LNCaP clone FGC (cell line): ENCODE data around the gene ASTN2.

Experiments used
- DNase-seq: peaks from one replicate; pipeline ENCODE4 v3.0.0-alpha.2; 2011; ENCODE audit warnings: low read depth
- H3K4me3 ChIP-seq: 2 replicates; pipeline ENCODE4 v1.5.1; 2011; ENCODE audit warnings: mild to moderate bottlenecking, low read depth, low read length, control low read depth
- TF ChIP-seq, protein P1 (sequence below): IDR thresholded peaks from 2 replicates; pipeline ENCODE4 v1.5.1; 2012; ENCODE audit warnings: mild to moderate bottlenecking; ENCODE audit not compliant: control insufficient read depth, insufficient read depth; ENCODE audit errors: extremely low read depth

The ASTN2 gene

DNA sequence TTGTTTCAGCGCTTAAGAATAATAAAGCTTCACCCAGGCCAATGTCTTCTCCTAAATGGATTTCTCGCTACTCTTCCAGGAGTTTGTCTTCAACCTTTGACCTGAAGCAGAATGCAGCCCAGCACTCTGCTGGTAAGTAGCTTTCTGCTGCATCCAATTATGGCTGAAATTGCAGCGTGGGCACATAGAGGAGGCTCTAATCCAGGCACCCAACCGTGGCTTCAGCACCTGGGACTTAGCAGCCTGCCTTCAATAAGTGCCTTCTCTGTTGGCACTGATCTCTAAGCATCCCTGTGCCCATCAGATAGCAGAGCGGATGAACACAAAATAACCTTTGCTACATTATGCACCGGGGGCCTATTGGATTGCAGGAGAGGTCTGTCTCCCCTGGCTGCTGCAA lies 622.6 kb downstream of the ASTN2 start:
- TF ChIP-seq, protein P1, sequence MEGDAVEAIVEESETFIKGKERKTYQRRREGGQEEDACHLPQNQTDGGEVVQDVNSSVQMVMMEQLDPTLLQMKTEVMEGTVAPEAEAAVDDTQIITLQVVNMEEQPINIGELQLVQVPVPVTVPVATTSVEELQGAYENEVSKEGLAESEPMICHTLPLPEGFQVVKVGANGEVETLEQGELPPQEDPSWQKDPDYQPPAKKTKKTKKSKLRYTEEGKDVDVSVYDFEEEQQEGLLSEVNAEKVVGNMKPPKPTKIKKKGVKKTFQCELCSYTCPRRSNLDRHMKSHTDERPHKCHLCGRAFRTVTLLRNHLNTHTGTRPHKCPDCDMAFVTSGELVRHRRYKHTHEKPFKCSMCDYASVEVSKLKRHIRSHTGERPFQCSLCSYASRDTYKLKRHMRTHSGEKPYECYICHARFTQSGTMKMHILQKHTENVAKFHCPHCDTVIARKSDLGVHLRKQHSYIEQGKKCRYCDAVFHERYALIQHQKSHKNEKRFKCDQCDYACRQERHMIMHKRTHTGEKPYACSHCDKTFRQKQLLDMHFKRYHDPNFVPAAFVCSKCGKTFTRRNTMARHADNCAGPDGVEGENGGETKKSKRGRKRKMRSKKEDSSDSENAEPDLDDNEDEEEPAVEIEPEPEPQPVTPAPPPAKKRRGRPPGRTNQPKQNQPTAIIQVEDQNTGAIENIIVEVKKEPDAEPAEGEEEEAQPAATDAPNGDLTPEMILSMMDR: no peak
- DNase-seq: no peak
- H3K4me3 ChIP-seq: no peak overlapping the region

DNA sequence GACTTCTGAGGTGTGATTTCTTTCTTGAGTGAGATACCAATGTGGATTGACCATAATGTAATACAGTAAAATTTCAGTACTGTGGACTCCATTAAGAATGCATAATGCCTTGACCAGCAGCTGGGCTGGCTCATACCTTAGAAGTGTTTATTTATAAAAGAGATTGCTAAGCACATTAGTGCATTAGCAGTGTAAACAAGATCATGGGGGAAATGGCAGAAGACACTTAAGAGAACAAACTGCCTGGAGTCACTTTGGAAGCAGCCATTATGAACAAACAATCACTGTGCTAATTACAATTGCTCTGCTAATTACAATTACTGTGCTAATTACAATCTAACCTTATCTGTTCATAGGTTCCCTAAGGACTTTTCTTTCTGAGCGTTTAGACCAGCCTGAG lies 623.5 kb downstream of the ASTN2 start:
- DNase-seq: no peak
- TF ChIP-seq, protein P1: no peak
- H3K4me3 ChIP-seq: no peak overlapping the region

DNA sequence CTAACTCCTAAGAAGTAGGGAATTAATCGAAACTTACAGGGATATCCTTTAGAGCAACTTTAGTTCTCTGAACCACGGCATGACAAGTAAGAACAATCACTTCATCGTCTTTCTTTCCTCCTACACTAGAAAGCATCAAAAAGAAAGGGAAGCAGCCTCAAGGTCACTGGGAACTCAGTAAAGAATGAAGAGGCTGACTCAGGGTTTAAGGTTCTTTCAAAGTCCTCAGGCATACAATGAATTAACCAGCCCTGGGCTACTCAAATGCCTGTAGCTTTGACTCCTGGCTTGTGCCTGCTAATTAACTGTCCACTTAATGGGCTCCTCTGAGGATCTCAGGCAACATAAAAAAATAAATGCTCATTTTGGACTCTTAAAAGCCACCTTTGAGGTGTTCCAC lies 625.8 kb downstream of the ASTN2 start:
- DNase-seq: no peak
- TF ChIP-seq, protein P1: no peak
- no peak overlapping the region for H3K4me3 ChIP-seq

DNA sequence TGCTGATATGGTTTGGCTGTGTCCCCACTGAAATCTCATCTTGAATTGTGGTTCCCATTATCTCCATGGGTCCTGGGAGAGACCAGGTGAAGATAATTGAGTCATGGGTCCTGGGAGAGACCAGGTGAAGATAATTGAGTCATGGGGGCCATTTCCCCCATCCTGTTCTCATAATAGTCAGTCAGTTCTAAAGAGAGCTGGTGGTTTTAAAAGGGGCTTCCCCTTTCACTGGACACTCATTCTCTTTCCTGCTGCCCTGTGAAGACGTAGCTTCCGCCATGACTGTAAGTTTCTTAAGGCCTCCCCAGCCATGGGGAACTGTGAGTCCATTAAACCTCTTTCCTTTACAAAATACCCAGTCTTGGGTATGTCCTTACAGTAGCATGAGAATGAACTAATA lies 628.1 kb downstream of the ASTN2 start:
- TF ChIP-seq, protein P1: no peak
- no peak for DNase-seq
- no peak overlapping the region for H3K4me3 ChIP-seq

DNA sequence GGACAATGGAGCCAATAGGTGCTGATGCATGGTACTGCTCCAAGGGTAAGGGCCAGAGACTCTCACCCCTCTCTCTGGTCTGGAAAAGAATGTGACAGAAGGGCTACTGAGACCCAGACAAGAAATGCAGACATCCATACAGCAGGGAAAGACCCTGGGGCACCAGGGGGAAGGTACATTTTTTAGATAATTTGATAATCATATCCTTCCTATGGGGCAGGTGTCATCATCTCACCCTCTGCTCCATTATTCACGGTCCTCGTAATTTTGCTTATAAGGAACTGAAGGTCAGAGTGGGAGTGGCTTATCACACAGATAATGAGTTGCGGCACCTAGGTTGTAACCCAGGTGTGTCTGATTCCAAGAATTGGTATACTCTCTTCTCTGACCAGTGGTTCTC lies 637.7 kb downstream of the ASTN2 start:
- no peak for DNase-seq
- TF ChIP-seq, protein P1: no peak
- no peak overlapping the region for H3K4me3 ChIP-seq

DNA sequence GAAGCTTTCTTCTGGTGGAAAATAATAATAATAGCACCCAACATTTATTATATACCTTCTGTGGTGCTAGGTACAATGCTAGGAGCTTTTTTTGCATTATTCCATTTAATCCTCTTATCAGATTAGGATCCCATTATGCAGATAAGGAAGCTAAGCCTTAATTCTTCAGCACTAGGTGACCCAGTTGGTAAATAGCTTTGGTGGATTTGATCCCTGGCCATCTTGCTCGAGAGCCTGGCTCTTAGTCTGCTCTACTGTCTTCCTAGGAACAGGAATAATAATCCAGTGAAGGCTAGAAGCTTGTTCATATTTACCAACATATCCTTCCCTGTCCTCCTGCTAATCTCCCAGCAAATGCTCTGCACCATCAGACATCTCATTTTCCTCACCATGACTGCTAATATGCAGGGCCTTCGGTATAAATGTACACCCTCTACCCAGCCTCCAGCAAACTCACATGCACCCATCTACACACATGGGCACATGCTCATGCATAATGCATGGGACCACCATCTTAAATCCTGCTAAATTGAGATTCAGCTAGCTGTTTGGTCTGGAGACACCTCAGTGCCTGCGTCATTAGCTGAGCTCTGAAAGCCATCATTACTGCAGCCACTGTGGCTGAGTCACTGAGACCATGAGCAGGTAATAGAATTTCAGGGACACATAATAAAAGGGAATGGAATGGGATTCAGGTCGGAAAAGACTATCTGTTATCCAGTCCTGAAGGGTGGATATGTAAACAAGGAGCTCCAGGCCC lies 640.3 kb downstream of the ASTN2 start:
- TF ChIP-seq, protein P1: no peak
- H3K4me3 ChIP-seq: no peak overlapping the region
- no peak for DNase-seq

DNA sequence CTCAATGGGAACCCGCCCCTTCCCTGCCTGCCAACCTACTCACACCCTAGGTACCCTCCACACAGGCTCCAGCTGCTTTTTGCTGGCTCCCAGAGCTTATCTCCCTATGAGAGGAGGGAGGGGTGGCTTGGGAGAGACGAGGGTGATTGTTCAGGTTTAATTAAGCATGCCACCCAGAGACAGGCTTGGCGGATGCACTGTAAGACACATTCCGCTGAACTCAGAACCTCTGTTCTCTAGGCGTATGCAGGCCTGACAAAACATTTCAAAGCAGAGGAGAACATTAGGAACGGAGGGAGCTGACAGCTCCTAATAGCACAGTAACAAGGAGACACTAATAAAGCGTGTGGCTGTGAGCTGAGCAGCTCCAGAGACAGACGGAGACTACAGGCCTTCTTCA lies 647.6 kb downstream of the ASTN2 start:
- no peak overlapping the region for H3K4me3 ChIP-seq
- DNase-seq: no peak
- TF ChIP-seq, protein P1: no peak
